HCT116 (cell line): ENCODE results near the gene MATR3. TPM values are rescaled to one million over a fixed set of nuclear protein-coding genes. Genes with fewer than 3 reads are reported as not detected.

Source experiments
- ATAC-seq: fragments of 200-7000 bp; cut with Tn5 transposase; 2 replicates; pipeline ENCODE4 v1.9.1; 2020; ENCODE audit warnings: mild to moderate bottlenecking, moderate library complexity
- BruUV-seq: library from RNA; stranded (reverse); fragments of 400-500 nt; replicated peaks from 2 replicates; lab custom pipeline; 2021; lab: Mats Ljungman, UMichigan
- CTCF ChIA-PET: fragments of 300-600 bp; sonication (Branson Sonifier 250); formaldehyde crosslinking; loops from one replicate; lab custom pipeline; 2021; ENCODE audit warnings: antibody characterized with exemption; lab: Charles Lee
- POLR2A ChIA-PET: fragments of 300-600, 350-600 bp; sonication (Branson Sonifier 250); formaldehyde crosslinking; loops from one replicate; lab custom pipeline; 2021; ENCODE audit warnings: antibody characterized with exemption; lab: Charles Lee
- RAD21 ChIA-PET, 2 experiments: fragments of 300-600 bp; sonication (Branson Sonifier 250); formaldehyde crosslinking; loops; one replicate each; lab custom pipeline; 2023; ENCODE audit warnings: low total read pairs in 2 of 2; ENCODE audit not compliant: uncharacterized antibody in 2 of 2, unreplicated experiment in 2 of 2, low non-redundant PET in 1 of 2; lab: Charles Lee
- DNase-seq: peaks from one replicate; pipeline ENCODE4 v3.0.0-alpha.2; 2010; ENCODE audit warnings: low read depth, low spot score
- H2AFZ ChIP-seq: fragments of 200-600 bp; shearing (Covaris generic), sonication (generic); 2 replicates; pipeline ENCODE4 v1.6.1; 2017; ENCODE audit warnings: low read depth, mixed run types, mixed read lengths, antibody characterized with exemption, low read length; ENCODE audit not compliant: poor library complexity, severe bottlenecking
- H3K27ac ChIP-seq: 2 replicates; pipeline ENCODE4 v1.5.1; 2012; ENCODE audit warnings: low read depth, low read length
- H3K27me3 ChIP-seq: fragments of 200-600 bp; sonication (generic); 2 replicates; pipeline ENCODE4 v1.6.1; 2016; ENCODE audit warnings: mixed run types, low read length, mixed read lengths; ENCODE audit not compliant: insufficient read depth
- H3K36me3 ChIP-seq, 2 experiments: fragments of 200-500 bp in 1 of 2; fragments of 200-600 bp in 1 of 2; sonication (Bioruptor generic) in 1 of 2; sonication (generic) in 1 of 2; 2 replicates each; pipeline versions ENCODE4 v1.5.1 to v1.6.1; 2014 to 2016; ENCODE audit warnings: low read length in 2 of 2, inconsistent platforms in 1 of 2, mixed read lengths in 1 of 2, mixed run types in 1 of 2; ENCODE audit not compliant: insufficient read depth in 2 of 2, control insufficient read depth in 1 of 2
- H3K4me1 ChIP-seq, 2 experiments: fragments of 200-600 bp in 1 of 2; sonication (generic) in 1 of 2; 2 replicates each; pipeline versions ENCODE4 v1.5.1 to v1.6.1; 2012 to 2017; ENCODE audit warnings: low read length in 2 of 2, inconsistent platforms in 1 of 2, mild to moderate bottlenecking in 1 of 2, mixed read lengths in 1 of 2, mixed run types in 1 of 2, moderate library complexity in 1 of 2; ENCODE audit not compliant: insufficient read depth in 2 of 2, control insufficient read depth in 1 of 2
- H3K4me2 ChIP-seq: fragments of 200-600 bp; sonication (generic); 2 replicates; pipeline ENCODE4 v1.6.1; 2017; ENCODE audit warnings: mixed run types, low read length, mixed read lengths
- H3K4me3 ChIP-seq, 2 experiments: fragments of 200-600 bp in 1 of 2; sonication (generic) in 1 of 2; replicated peaks in 1 of 2; 2 replicates each; pipeline ENCODE4 v1.5.1; 2011 to 2016; ENCODE audit warnings: low read length in 2 of 2, control low read depth in 1 of 2, low read depth in 1 of 2, mild to moderate bottlenecking in 1 of 2, mixed read lengths in 1 of 2, mixed run types in 1 of 2
- H3K79me2 ChIP-seq: fragments of 200-600 bp; sonication (generic); 2 replicates; pipeline ENCODE4 v1.6.1; 2017; ENCODE audit warnings: mild to moderate bottlenecking, mixed run types, low read length, moderate library complexity, mixed read lengths; ENCODE audit not compliant: insufficient read depth
- H3K9ac ChIP-seq: fragments of 200-600 bp; sonication (generic); 2 replicates; pipeline ENCODE4 v1.6.1; 2016; ENCODE audit warnings: low read length, mixed read lengths
- H3K9me2 ChIP-seq: fragments of 200-600 bp; sonication (generic), shearing (Covaris generic); 2 replicates; pipeline ENCODE4 v1.6.1; 2017; ENCODE audit warnings: mixed run types, mild to moderate bottlenecking, moderate library complexity; ENCODE audit not compliant: insufficient read depth
- H3K9me3 ChIP-seq, 2 experiments: fragments of 200-500 bp in 1 of 2; fragments of 200-600 bp in 1 of 2; sonication (Bioruptor generic) in 1 of 2; sonication (generic) in 1 of 2; 2 replicates each; pipeline ENCODE4 v1.6.1; 2014 to 2017; ENCODE audit warnings: low read length in 2 of 2, mixed read lengths in 2 of 2, inconsistent platforms in 1 of 2, low read depth in 1 of 2, mild to moderate bottlenecking in 1 of 2, mixed run types in 1 of 2, moderate library complexity in 1 of 2; ENCODE audit not compliant: control insufficient read depth in 1 of 2, insufficient read depth in 1 of 2
- H4K20me1 ChIP-seq: fragments of 200-600 bp; sonication (generic), shearing (Covaris generic); 2 replicates; pipeline ENCODE4 v1.6.1; 2017; ENCODE audit warnings: mixed run types, mild to moderate bottlenecking, moderate library complexity; ENCODE audit not compliant: insufficient read depth
- ATF3 ChIP-seq: IDR thresholded peaks from 2 replicates; pipeline ENCODE4 v1.6.1; 2012
- CBX3 ChIP-seq: IDR thresholded peaks from 2 replicates; pipeline ENCODE4 v1.6.1; 2012; ENCODE audit warnings: low read depth
- ELF1 ChIP-seq: IDR thresholded peaks from 2 replicates; pipeline ENCODE4 v1.6.1; 2012; ENCODE audit warnings: low read depth, borderline replicate concordance
- EZH2 ChIP-seq: fragments of 200-600 bp; sonication (generic); IDR thresholded peaks from 2 replicates; pipeline ENCODE4 v1.6.1; 2017; ENCODE audit warnings: antibody characterized with exemption, mixed run types
- JUND ChIP-seq: IDR thresholded peaks from 2 replicates; pipeline ENCODE4 v1.6.1; 2012
- SIN3A ChIP-seq: IDR thresholded peaks from 2 replicates; pipeline ENCODE4 v1.6.1; 2012; ENCODE audit warnings: low read depth
- SRF ChIP-seq: IDR thresholded peaks from 2 replicates; pipeline ENCODE4 v1.6.1; 2012; ENCODE audit warnings: low read depth
- ZNF274 ChIP-seq: fragments of 200-500 bp; sonication (Bioruptor generic); IDR thresholded peaks from 2 replicates; pipeline ENCODE4 v1.6.1; 2014; ENCODE audit warnings: mild to moderate bottlenecking, low read depth, low read length, inconsistent platforms
- intact Hi-C: fragments of 100-400 bp; cut with micrococcal nuclease; formaldehyde crosslinking; loops from 2 replicates; pipeline ENCODE4 v1.10.0; 2022
- total RNA-seq: library from RNA; stranded (reverse); gene quantifications from one replicate; pipeline ENCODE4 v1.2.1, GENCODE V29; 2021; ENCODE audit not compliant: unreplicated experiment
- TF ChIP-seq, protein P1 (sequence below): IDR thresholded peaks from 2 replicates; pipeline ENCODE4 v1.6.1; 2012; ENCODE audit warnings: low read depth
- TF ChIP-seq, protein P2 (sequence below), 3 experiments: fragments of 200-600 bp in 1 of 3; sonication (generic) in 1 of 3; IDR thresholded peaks in 2 of 3; conservative IDR thresholded peaks in 1 of 3; 2 replicates each; pipeline ENCODE4 v1.5.1; 2012 to 2017; ENCODE audit warnings: low read depth in 2 of 3, low read length in 2 of 3, antibody characterized with exemption in 1 of 3, borderline replicate concordance in 1 of 3, control low read depth in 1 of 3, mild to moderate bottlenecking in 1 of 3, mixed read lengths in 1 of 3, mixed run types in 1 of 3, moderate library complexity in 1 of 3; ENCODE audit not compliant: insufficient read depth in 1 of 3

The MATR3 gene
- total RNA-seq, 1 experiment from 2014 or later: 123 TPM

DNA sequence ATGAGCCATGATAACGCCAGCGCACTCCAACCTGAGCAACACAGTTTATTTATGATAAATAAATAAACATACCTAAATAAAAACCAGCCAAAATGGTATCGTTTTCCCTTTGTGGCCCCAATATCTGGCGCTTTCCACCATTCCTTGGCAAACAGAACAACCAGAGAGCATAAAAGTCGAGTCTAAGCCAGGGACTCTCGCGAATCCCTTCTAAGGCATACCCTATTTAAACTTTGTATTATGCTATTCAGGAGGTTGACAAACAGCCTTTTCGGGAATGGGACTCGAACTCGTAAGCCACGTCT lies 386 bp upstream of the MATR3 start:
- Histone ChIP-seq H3K27ac (peak overlapping the region; percentile 99), H3K27me3 (no peaks in the 10 kb centered on the region), H3K9me3 (no peaks in the 10 kb centered on the region), H3K79me2 (peaks cover 47% of the 10 kb centered on the region), H4K20me1 (peaks cover 31% of the 10 kb centered on the region; the same call in 1 of the 2 replicates), H3K9ac (peak overlapping the region; percentile 95), H2AFZ (no peak overlapping the region), H3K36me3 (peaks cover 0 to 7% of the 10 kb centered on the region in 2 experiments; a peak in 3 of 4 replicates), H3K9me2 (no peaks in the 10 kb centered on the region), H3K4me2 (peak overlapping the region; percentile 67), H3K4me3 (peak overlapping the region; percentile 69 to 76), H3K4me1 (peaks cover 27 to 33% of the 10 kb centered on the region in 2 experiments)
- CTCF ChIA-PET: interaction anchor here (1.5 kb wide), 1 partner anchor 49 kb away, joined by 3 read pairs; the partner anchor contains the start of gene PAIP2
- TF ChIP-seq SRF: no peak
- no peak for TF ChIP-seq ZNF274
- TF ChIP-seq, protein P1, sequence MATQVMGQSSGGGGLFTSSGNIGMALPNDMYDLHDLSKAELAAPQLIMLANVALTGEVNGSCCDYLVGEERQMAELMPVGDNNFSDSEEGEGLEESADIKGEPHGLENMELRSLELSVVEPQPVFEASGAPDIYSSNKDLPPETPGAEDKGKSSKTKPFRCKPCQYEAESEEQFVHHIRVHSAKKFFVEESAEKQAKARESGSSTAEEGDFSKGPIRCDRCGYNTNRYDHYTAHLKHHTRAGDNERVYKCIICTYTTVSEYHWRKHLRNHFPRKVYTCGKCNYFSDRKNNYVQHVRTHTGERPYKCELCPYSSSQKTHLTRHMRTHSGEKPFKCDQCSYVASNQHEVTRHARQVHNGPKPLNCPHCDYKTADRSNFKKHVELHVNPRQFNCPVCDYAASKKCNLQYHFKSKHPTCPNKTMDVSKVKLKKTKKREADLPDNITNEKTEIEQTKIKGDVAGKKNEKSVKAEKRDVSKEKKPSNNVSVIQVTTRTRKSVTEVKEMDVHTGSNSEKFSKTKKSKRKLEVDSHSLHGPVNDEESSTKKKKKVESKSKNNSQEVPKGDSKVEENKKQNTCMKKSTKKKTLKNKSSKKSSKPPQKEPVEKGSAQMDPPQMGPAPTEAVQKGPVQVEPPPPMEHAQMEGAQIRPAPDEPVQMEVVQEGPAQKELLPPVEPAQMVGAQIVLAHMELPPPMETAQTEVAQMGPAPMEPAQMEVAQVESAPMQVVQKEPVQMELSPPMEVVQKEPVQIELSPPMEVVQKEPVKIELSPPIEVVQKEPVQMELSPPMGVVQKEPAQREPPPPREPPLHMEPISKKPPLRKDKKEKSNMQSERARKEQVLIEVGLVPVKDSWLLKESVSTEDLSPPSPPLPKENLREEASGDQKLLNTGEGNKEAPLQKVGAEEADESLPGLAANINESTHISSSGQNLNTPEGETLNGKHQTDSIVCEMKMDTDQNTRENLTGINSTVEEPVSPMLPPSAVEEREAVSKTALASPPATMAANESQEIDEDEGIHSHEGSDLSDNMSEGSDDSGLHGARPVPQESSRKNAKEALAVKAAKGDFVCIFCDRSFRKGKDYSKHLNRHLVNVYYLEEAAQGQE: no peak
- no peak for TF ChIP-seq CBX3
- TF ChIP-seq ATF3: no peak
- TF ChIP-seq, protein P2, sequence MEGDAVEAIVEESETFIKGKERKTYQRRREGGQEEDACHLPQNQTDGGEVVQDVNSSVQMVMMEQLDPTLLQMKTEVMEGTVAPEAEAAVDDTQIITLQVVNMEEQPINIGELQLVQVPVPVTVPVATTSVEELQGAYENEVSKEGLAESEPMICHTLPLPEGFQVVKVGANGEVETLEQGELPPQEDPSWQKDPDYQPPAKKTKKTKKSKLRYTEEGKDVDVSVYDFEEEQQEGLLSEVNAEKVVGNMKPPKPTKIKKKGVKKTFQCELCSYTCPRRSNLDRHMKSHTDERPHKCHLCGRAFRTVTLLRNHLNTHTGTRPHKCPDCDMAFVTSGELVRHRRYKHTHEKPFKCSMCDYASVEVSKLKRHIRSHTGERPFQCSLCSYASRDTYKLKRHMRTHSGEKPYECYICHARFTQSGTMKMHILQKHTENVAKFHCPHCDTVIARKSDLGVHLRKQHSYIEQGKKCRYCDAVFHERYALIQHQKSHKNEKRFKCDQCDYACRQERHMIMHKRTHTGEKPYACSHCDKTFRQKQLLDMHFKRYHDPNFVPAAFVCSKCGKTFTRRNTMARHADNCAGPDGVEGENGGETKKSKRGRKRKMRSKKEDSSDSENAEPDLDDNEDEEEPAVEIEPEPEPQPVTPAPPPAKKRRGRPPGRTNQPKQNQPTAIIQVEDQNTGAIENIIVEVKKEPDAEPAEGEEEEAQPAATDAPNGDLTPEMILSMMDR (IDR thresholded peaks at IDR 0.05 in 2 of 3, conservative IDR thresholded peaks at IDR 0.05 in 1 of 3; ENCODE audit: borderline replicate concordance in 1 of 3, insufficient read depth in 1 of 3, low read depth in 2 of 3, low read length in 2 of 3): no peak
- TF ChIP-seq ELF1: no peak
- no peak for TF ChIP-seq EZH2
- no peak for TF ChIP-seq JUND
- TF ChIP-seq SIN3A: no peak
- no TSS peak for BruUV-seq
- DNase-seq (no peak), ATAC-seq (no peak)
- intact Hi-C loops: loop anchor here (2.0 kb wide), 1 partner anchor 100 kb away; no protein-coding TSS in a partner anchor
- RAD21 ChIA-PET: no interaction called here
- POLR2A ChIA-PET: interaction anchor here (0.6 to 3.0 kb wide), 14 partner anchors 11 to 718 kb away, joined by 3 to 24 read pairs (median 3); partner anchors contain the start of genes HSPA9 and PAIP2
